Trophoblast cell (in vitro differentiated cells and primary cell): Measurements from ENCODE around the gene DUSP21.
A peak's percentile ranks its signal among the peaks of the same experiment; 100 is the strongest.

Source experiments
- DNase-seq, 2 donors: peaks; one replicate each; pipeline ENCODE4 v3.0.0-alpha.2; 2016
- H2AFZ ChIP-seq: 2 replicates; pipeline ENCODE4 v1.6.1; 2013; ENCODE audit warnings: low read length, moderate library complexity, mild to moderate bottlenecking; ENCODE audit not compliant: insufficient read depth, poor library complexity
- H2AK5ac ChIP-seq: 2 replicates; pipeline ENCODE4 v1.6.1; 2013; ENCODE audit warnings: mild to moderate bottlenecking, low read length
- H2BK120ac ChIP-seq: 2 replicates; pipeline ENCODE4 v1.6.1; 2013; ENCODE audit warnings: low read length, mild to moderate bottlenecking, moderate library complexity; ENCODE audit not compliant: insufficient read depth, poor library complexity
- H2BK12ac ChIP-seq: 2 replicates; pipeline ENCODE4 v1.6.1; 2013; ENCODE audit warnings: mild to moderate bottlenecking, low read length, moderate library complexity
- H2BK5ac ChIP-seq: 2 replicates; pipeline ENCODE4 v1.6.1; 2013; ENCODE audit warnings: low read length, low read depth, moderate library complexity, mild to moderate bottlenecking; ENCODE audit not compliant: poor library complexity
- H3K14ac ChIP-seq: 2 replicates; pipeline ENCODE4 v1.6.1; 2013; ENCODE audit warnings: mild to moderate bottlenecking, low read length
- H3K18ac ChIP-seq: 2 replicates; pipeline ENCODE4 v1.6.1; 2013; ENCODE audit warnings: mild to moderate bottlenecking, low read length
- H3K23ac ChIP-seq: 2 replicates; pipeline ENCODE4 v1.6.1; 2013; ENCODE audit warnings: low read length
- H3K27ac ChIP-seq: 2 replicates; pipeline ENCODE4 v1.5.1; 2013; ENCODE audit warnings: low read depth, mild to moderate bottlenecking, inconsistent platforms, low read length, moderate library complexity
- H3K27me3 ChIP-seq: 2 replicates; pipeline ENCODE4 v1.6.1; 2013; ENCODE audit warnings: inconsistent platforms, mild to moderate bottlenecking, low read length, moderate library complexity; ENCODE audit not compliant: insufficient read depth
- H3K36me3 ChIP-seq, 2 experiments: 1 replicate in 1 of 2; 2 replicates in 1 of 2; pipeline ENCODE4 v1.6.1; 2013; ENCODE audit warnings: low read length in 2 of 2, mild to moderate bottlenecking in 2 of 2, moderate library complexity in 1 of 2; ENCODE audit not compliant: insufficient read depth in 2 of 2, control insufficient read depth in 1 of 2
- H3K4ac ChIP-seq: 2 replicates; pipeline ENCODE4 v1.6.1; 2013; ENCODE audit warnings: low read depth, mild to moderate bottlenecking, low read length, moderate library complexity
- H3K4me1 ChIP-seq, 2 experiments: 1 replicate in 1 of 2; 2 replicates in 1 of 2; pipeline ENCODE4 v1.6.1; 2013; ENCODE audit warnings: low read length in 2 of 2, mild to moderate bottlenecking in 2 of 2, moderate library complexity in 1 of 2; ENCODE audit not compliant: insufficient read depth in 2 of 2, control insufficient read depth in 1 of 2
- H3K4me2 ChIP-seq: 2 replicates; pipeline ENCODE4 v1.6.1; 2013; ENCODE audit warnings: inconsistent platforms, mild to moderate bottlenecking, low read length, moderate library complexity
- H3K4me3 ChIP-seq: 2 replicates; pipeline ENCODE4 v1.5.1; 2013; ENCODE audit warnings: mild to moderate bottlenecking, low read depth, low read length, inconsistent platforms
- H3K79me1 ChIP-seq: one replicate; pipeline ENCODE4 v1.6.1; 2013; ENCODE audit warnings: low read length
- H3K79me2 ChIP-seq: 2 replicates; pipeline ENCODE4 v1.6.1; 2013; ENCODE audit warnings: low read length, mild to moderate bottlenecking; ENCODE audit not compliant: control insufficient read depth, insufficient read depth, poor library complexity
- H3K9ac ChIP-seq: 2 replicates; pipeline ENCODE4 v1.6.1; 2013; ENCODE audit warnings: mild to moderate bottlenecking, low read length
- H3K9me3 ChIP-seq: 2 replicates; pipeline ENCODE4 v1.6.1; 2013; ENCODE audit warnings: low read depth, mild to moderate bottlenecking, control low read depth, inconsistent platforms, low read length; ENCODE audit not compliant: insufficient read depth
- H4K12ac ChIP-seq: 2 replicates; pipeline ENCODE4 v1.6.1; 2013; ENCODE audit warnings: low read depth, mild to moderate bottlenecking, low read length, moderate library complexity
- H4K8ac ChIP-seq: 2 replicates; pipeline ENCODE4 v1.6.1; 2013; ENCODE audit warnings: low read depth, mild to moderate bottlenecking, low read length, moderate library complexity
- H4K91ac ChIP-seq: one replicate; pipeline ENCODE4 v1.6.1; 2013; ENCODE audit warnings: low read depth, mild to moderate bottlenecking, low read length, moderate library complexity
- WGBS: extraction: QIAGEN DNeasy Blood & Tissue Kit; methylation state at CpG from one replicate; pipeline ENCODE4 v1.1.7; 2013; ENCODE audit warnings: missing lambda C conversion rate; ENCODE audit not compliant: insufficient read length, insufficient coverage; ENCODE audit errors: extremely low coverage; 5-methylcytosine and 5-hydroxymethylcytosine counted together

The DUSP21 gene

GRCh38 chrX:44828008-44828605 lies 15.7 kb upstream of the DUSP21 start:
- Histone ChIP-seq H2BK5ac (no peak overlapping the region), H3K79me2 (no peaks in the 10 kb centered on the region), H2AK5ac (no peak overlapping the region), H3K27ac (no peak overlapping the region), H3K9ac (no peak overlapping the region), H4K12ac (no peak overlapping the region), H3K14ac (no peak overlapping the region), H4K8ac (no peak overlapping the region), H3K4me3 (no peak overlapping the region), H3K23ac (no peak overlapping the region), H2BK120ac (no peak overlapping the region), H3K9me3 (no peaks in the 10 kb centered on the region), H3K79me1 (no peaks in the 10 kb centered on the region), H3K36me3 (no peaks in the 10 kb centered on the region), H4K91ac (no peak overlapping the region), H3K4ac (no peak overlapping the region), H3K18ac (no peak overlapping the region), H2AFZ (no peak overlapping the region), H3K27me3 (no peaks in the 10 kb centered on the region), H3K4me1 (no peaks in the 10 kb centered on the region), H2BK12ac (no peak overlapping the region), H3K4me2 (no peak overlapping the region)
- WGBS, result no CpG with 5 or more reads among the region's 4 CpGs
- DNase-seq, result no peak

- Histone ChIP-seq H3K4ac (no peak overlapping the region), H3K4me1 (no peaks in the 10 kb centered on the region), H3K23ac (no peak overlapping the region), H3K9ac (no peak overlapping the region), H2BK12ac (no peak overlapping the region), H4K8ac (no peak overlapping the region), H4K12ac (no peak overlapping the region), H2BK120ac (no peak overlapping the region), H3K36me3 (no peaks in the 10 kb centered on the region), H2AFZ (no peak overlapping the region), H3K14ac (no peak overlapping the region), H3K79me1 (no peaks in the 10 kb centered on the region), H3K27ac (no peak overlapping the region), H3K4me2 (no peak overlapping the region), H3K4me3 (no peak overlapping the region), H3K27me3 (no peaks in the 10 kb centered on the region), H3K79me2 (no peaks in the 10 kb centered on the region), H4K91ac (no peak overlapping the region), H2AK5ac (no peak overlapping the region), H3K18ac (no peak overlapping the region), H2BK5ac (no peak overlapping the region), H3K9me3 (no peaks in the 10 kb centered on the region)
- DNase-seq, result no peak
- WGBS, result no CpG with 5 or more reads among the region's 2 CpGs
These were observed 14.0 kb upstream of the DUSP21 start for GRCh38 chrX:44829832-44830231.

- Histone ChIP-seq H2BK120ac (no peak overlapping the region), H3K36me3 (no peaks in the 10 kb centered on the region), H3K4me3 (no peak overlapping the region), H2AFZ (no peak overlapping the region), H4K12ac (no peak overlapping the region), H2BK12ac (no peak overlapping the region), H3K79me1 (no peaks in the 10 kb centered on the region), H3K9ac (no peak overlapping the region), H3K9me3 (no peaks in the 10 kb centered on the region), H3K4me1 (no peaks in the 10 kb centered on the region), H3K4me2 (no peak overlapping the region), H3K27me3 (no peaks in the 10 kb centered on the region), H3K27ac (no peak overlapping the region), H3K23ac (no peak overlapping the region), H2BK5ac (no peak overlapping the region), H3K79me2 (no peaks in the 10 kb centered on the region), H3K14ac (no peak overlapping the region), H4K8ac (no peak overlapping the region), H4K91ac (no peak overlapping the region), H3K4ac (no peak overlapping the region), H3K18ac (no peak overlapping the region), H2AK5ac (no peak overlapping the region)
- peak; percentile 37 to 86 for DNase-seq
- no CpG with 5 or more reads among the region's 10 CpGs for WGBS
These were observed 1.1 kb upstream of the DUSP21 start for GRCh38 chrX:44842550-44843317.

GRCh38 chrX:44843318-44843702 lies 511 bp upstream of the DUSP21 start:
- peak; percentile 15 to 54 for DNase-seq
- Histone ChIP-seq H3K9ac (no peak overlapping the region), H3K36me3 (no peaks in the 10 kb centered on the region), H3K18ac (no peak overlapping the region), H2AK5ac (no peak overlapping the region), H4K91ac (no peak overlapping the region), H3K4me1 (no peaks in the 10 kb centered on the region), H3K4me3 (no peak overlapping the region), H2BK120ac (no peak overlapping the region), H3K4ac (no peak overlapping the region), H3K79me1 (no peaks in the 10 kb centered on the region), H4K12ac (no peak overlapping the region), H2AFZ (no peak overlapping the region), H2BK12ac (no peak overlapping the region), H4K8ac (no peak overlapping the region), H3K23ac (no peak overlapping the region), H2BK5ac (no peak overlapping the region), H3K79me2 (no peaks in the 10 kb centered on the region), H3K4me2 (no peak overlapping the region), H3K27me3 (no peaks in the 10 kb centered on the region), H3K14ac (no peak overlapping the region), H3K9me3 (no peaks in the 10 kb centered on the region), H3K27ac (no peak overlapping the region)
- WGBS, result no CpG with 5 or more reads among the region's 2 CpGs
